LNCaP clone FGC (cell line): ENCODE results near the gene NAP1L4.

ENCODE experiments used
- DNase-seq: peaks from one replicate; pipeline ENCODE4 v3.0.0-alpha.2; 2011; ENCODE audit warnings: low read depth
- H3K4me3 ChIP-seq: 2 replicates; pipeline ENCODE4 v1.5.1; 2011; ENCODE audit warnings: mild to moderate bottlenecking, low read depth, low read length, control low read depth
- CTCF ChIP-seq: IDR thresholded peaks from 2 replicates; pipeline ENCODE4 v1.5.1; 2012; ENCODE audit warnings: mild to moderate bottlenecking; ENCODE audit not compliant: control insufficient read depth, insufficient read depth; ENCODE audit errors: extremely low read depth

Gene NAP1L4

GRCh38 chr11:2921742-2922493 is 70.2 kb downstream of the NAP1L4 start:
- DNase-seq, result no peak
- no peak overlapping the region for H3K4me3 ChIP-seq
- no peak for TF ChIP-seq CTCF

- DNase-seq, result no peak
- no peak overlapping the region for H3K4me3 ChIP-seq
- TF ChIP-seq CTCF, result no peak
Measured at GRCh38 chr11:2921261-2921660, 70.9 kb downstream of the NAP1L4 start.

DNA sequence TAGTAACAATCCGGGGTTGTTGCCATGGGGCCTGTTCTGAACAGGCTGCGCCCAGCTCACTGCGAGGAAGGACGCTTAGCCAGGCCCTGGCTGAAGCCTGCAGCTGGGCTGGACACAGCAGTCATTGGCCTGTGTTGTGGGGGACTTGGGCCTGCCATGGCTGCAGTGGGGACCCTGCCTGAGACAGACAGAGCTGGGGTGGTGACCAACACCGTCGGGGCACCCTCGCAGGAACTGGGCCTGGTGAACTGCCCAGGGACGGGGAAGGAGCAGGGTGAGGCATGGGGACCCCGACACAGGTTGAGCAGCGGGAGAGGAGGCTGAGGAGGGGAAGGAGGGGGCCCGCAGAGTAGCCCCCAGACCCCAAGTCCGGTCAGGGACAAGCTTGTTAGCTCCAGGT is 71.8 kb downstream of the NAP1L4 start:
- TF ChIP-seq CTCF, result no peak
- no peak for DNase-seq
- H3K4me3 ChIP-seq, result no peak overlapping the region

GRCh38 chr11:2919837-2920236 is 72.3 kb downstream of the NAP1L4 start:
- no peak for DNase-seq
- no peak for TF ChIP-seq CTCF

GRCh38 chr11:2919188-2919587 is 72.9 kb downstream of the NAP1L4 start:
- DNase-seq, result no peak
- no peak for TF ChIP-seq CTCF
- H3K4me3 ChIP-seq, result no peak overlapping the region

More at GRCh38 chr11:2919837-2920236, 72.3 kb downstream of the NAP1L4 start:
- H3K4me3 ChIP-seq, result no peak overlapping the region

GRCh38 chr11:2917842-2918490 is 74.2 kb downstream of the NAP1L4 start:
- TF ChIP-seq CTCF, result no peak
- DNase-seq, result no peak
- H3K4me3 ChIP-seq, result no peak overlapping the region
